ENCODE data around the gene ZNF274. TPM values are rescaled to one million over a fixed set of nuclear protein-coding genes. Genes with fewer than 3 reads are reported as not detected.

Gene ZNF274
- total RNA-seq, 2 experiments from 2014 or later, result 22.4 to 23.7 TPM

Other genes with a start within 250 kb of the ZNF274 start
- gene ZNF418, start 247.7 kb upstream of the ZNF274 start, total RNA-seq, result 1 to 10 TPM; 7.2 to 7.9 TPM
- 1 to 10 TPM; 9.1 to 9.3 TPM for gene ZNF256, start 235.4 kb upstream of the ZNF274 start, total RNA-seq
- gene C19orf18, start 208.5 kb upstream of the ZNF274 start, total RNA-seq, result under 1 TPM; 0.37 to 0.82 TPM
- 10 to 100 TPM; 11.1 to 15.3 TPM for gene ZNF606, start 180.2 kb upstream of the ZNF274 start, total RNA-seq
- gene ZSCAN1, start 149.0 kb upstream of the ZNF274 start, total RNA-seq, result not detected
- gene ZNF135, start 123.8 kb upstream of the ZNF274 start, total RNA-seq, result 1 to 10 TPM in 1 of 2 experiments, under 1 TPM in 1; 0.77 to 1.1 TPM
- 10 to 100 TPM; 19.0 to 20.6 TPM for gene ZSCAN18, start 84.8 kb upstream of the ZNF274 start, total RNA-seq
- 1 to 10 TPM; 5.2 to 5.5 TPM for gene ZNF329, start 32.3 kb upstream of the ZNF274 start, total RNA-seq
- gene ZNF544, start 45.9 kb downstream of the ZNF274 start, total RNA-seq, result 10 to 100 TPM; 33.5 to 34.6 TPM
- gene ZNF8, start 95.9 kb downstream of the ZNF274 start, total RNA-seq, result 1 to 10 TPM; 5.1 to 5.4 TPM
- 10 to 100 TPM; 57.0 to 59.5 TPM for gene ERVK3-1, start 122.3 kb downstream of the ZNF274 start, total RNA-seq
- 1 to 10 TPM; 4.3 to 5.0 TPM for gene ZSCAN22, start 143.9 kb downstream of the ZNF274 start, total RNA-seq
- 1 to 10 TPM; 2.0 to 4.5 TPM for gene A1BG, start 170.4 kb downstream of the ZNF274 start, total RNA-seq
- 1 to 10 TPM in 1 of 2 experiments, under 1 TPM in 1; 0.98 to 1.4 TPM for gene ZNF497, start 179.7 kb downstream of the ZNF274 start, total RNA-seq
- gene ZNF837, start 198.0 kb downstream of the ZNF274 start, total RNA-seq, result 1 to 10 TPM; 1.5 to 2.3 TPM
- 1,000 to 10,000 TPM in 1 of 2 experiments, 100 to 1,000 TPM in 1; 918 to 1,077 TPM for gene RPS5, start 204.2 kb downstream of the ZNF274 start, total RNA-seq
- gene RNF225, start 212.6 kb downstream of the ZNF274 start, total RNA-seq, result under 1 TPM; 0.35 to 0.74 TPM
- 1 to 10 TPM; 6.7 to 6.8 TPM for gene ZNF584, start 225.6 kb downstream of the ZNF274 start, total RNA-seq

All from activated CD4-positive, alpha-beta T cell treated with anti-CD3 and anti-CD28 coated beads, Interleukin-2, amount 10 ng/mL, durations not matched to agents 7 days and 5 days (primary cell).